OCI-LY3 (cell line): Measurements from ENCODE around the gene FUT4.

Source experiments
- EZH2phosphoT487 ChIP-seq: fragments of 200-600 bp; shearing (Covaris generic); IDR thresholded peaks from 2 replicates; pipeline ENCODE4 v1.6.1; 2018; ENCODE audit warnings: antibody characterized with exemption, mixed run types, low read depth
- TF ChIP-seq, protein P1 (sequence below): fragments of 200-600, 300-600 bp; sonication (generic); IDR thresholded peaks from 2 replicates; pipeline ENCODE4 v1.5.1; 2014; ENCODE audit warnings: antibody characterized with exemption, low read length, low read depth

DNA sequence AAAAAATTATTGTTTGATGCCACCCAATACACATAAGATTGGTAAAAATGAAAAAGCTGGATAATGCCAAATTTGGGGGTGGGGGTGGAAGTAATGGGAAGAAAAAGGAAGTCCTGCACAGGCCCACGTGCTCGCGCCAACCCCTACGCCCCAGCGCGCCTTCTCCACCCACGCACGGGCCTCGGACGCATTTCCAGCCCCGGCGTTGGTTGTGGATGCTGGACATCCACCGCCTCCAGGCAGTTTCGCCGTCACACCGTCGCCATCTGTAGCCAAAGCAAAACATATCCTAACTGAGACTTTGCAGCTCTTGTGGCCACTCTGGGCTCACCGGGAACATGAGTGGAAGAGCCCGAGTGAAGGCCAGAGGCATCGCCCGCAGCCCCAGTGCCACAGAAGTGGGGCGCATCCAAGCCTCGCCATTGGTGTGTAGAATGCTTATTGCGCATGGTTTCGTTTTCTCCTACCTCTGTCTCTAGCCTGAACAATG lies 23.5 kb downstream of the FUT4 start, which contains the start of gene PIWIL4:
- TF ChIP-seq, protein P1, sequence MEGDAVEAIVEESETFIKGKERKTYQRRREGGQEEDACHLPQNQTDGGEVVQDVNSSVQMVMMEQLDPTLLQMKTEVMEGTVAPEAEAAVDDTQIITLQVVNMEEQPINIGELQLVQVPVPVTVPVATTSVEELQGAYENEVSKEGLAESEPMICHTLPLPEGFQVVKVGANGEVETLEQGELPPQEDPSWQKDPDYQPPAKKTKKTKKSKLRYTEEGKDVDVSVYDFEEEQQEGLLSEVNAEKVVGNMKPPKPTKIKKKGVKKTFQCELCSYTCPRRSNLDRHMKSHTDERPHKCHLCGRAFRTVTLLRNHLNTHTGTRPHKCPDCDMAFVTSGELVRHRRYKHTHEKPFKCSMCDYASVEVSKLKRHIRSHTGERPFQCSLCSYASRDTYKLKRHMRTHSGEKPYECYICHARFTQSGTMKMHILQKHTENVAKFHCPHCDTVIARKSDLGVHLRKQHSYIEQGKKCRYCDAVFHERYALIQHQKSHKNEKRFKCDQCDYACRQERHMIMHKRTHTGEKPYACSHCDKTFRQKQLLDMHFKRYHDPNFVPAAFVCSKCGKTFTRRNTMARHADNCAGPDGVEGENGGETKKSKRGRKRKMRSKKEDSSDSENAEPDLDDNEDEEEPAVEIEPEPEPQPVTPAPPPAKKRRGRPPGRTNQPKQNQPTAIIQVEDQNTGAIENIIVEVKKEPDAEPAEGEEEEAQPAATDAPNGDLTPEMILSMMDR = no peak
- TF ChIP-seq EZH2phosphoT487 = no peak
